ENCODE data around the gene NAT14. TPM values are rescaled to one million over a fixed set of nuclear protein-coding genes. Genes with fewer than 3 reads are reported as not detected.

NAT14 gene
- polyA plus RNA-seq, 1 donor (not counting 4 experiments of a cell fraction or from before 2014, with no cell fraction given): 11.0 TPM

DNA sequence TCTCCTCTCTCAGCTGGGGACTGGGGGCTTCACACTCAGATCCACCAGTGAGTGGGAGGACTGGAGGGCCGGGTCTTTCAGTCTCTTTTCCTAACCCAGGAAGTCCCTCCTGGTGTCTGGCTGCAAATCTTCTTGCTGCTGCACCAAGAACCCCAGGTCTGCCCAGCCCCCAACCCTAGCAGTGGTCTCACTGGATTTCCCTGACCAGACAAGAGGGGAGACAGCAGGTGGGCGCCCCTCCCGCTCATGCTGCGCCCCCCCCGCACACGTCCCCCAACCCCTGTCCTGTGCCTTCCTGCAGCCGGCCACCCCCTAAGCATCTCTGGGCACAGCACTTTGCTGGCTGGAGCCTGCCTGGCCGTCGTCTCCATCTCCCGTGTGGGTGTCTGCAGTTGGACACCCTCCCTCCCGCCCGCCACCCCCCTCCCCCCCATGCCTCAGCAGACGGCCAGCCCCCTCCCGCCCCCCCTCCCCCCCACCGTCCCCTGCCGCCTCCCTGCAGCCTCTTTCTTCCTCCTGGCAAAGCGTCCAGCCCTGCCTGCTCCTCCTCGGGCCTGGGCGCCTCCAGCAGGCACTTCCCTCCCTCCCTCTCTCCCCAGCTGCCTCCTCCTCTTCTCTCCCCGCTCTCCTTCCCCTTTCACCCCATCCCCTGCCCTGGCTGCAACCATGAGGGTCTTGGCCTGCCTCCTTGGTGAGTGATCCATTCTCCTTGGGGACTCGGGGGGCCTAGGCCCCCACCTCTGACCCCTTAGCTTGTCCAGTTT, 3.1 kb downstream of the NAT14 start, which contains the start of gene SSC5D:
SSC5D (plus strand) TSS at position 513 of the 764 bp plus-strand sequence; CDS start at position 667, 154 bp downstream.
- Histone ChIP-seq H3K9ac (ENCODE audit: control insufficient read depth, extremely low read depth, insufficient read depth, low read length) (peak within 1 kb of the TSS; percentile 63), H3K79me2 (ENCODE audit: control insufficient read depth, insufficient read depth, low read length) (no peaks in the 10 kb centered on the region), H3K9me3 (ENCODE audit: control insufficient read depth, low read depth, low read length) (no peaks in the 10 kb centered on the region), H3K27ac (ENCODE audit: control insufficient read depth, insufficient read depth, low read length) (peak within 1 kb of the TSS; percentile 77), H4K20me1 (ENCODE audit: control insufficient read depth, extremely low read depth, insufficient read depth, low read length) (no peaks in the 10 kb centered on the region), H3K4me1 (ENCODE audit: control insufficient read depth, extremely low read depth, insufficient read depth, low read length) (peaks cover 32% of the 10 kb centered on the region), H3K4me3 (ENCODE audit: control insufficient read depth in 2 of 3, extremely low read depth in 1 of 3, insufficient read depth in 2 of 3, low read depth in 1 of 3, low read length in 3 of 3) (peak within 1 kb of the TSS in 2 of 3 experiments; percentile 42 to 46), H2AFZ (ENCODE audit: control insufficient read depth, low read length) (no peak within 1 kb of the TSS), H3K4me2 (ENCODE audit: control insufficient read depth, extremely low read depth, insufficient read depth, low read depth, low read length) (peak within 1 kb of the TSS; percentile 52), H3K27me3 (ENCODE audit: control insufficient read depth, extremely low read depth, insufficient read depth, low read length) (peaks cover 26% of the 10 kb centered on the region), H3K9me1 (ENCODE audit: control insufficient read depth, extremely low read depth, insufficient read depth, low read length) (peaks cover 3% of the 10 kb centered on the region), H3K36me3 (ENCODE audit: control insufficient read depth in 2 of 2, extremely low read depth in 1 of 2, insufficient read depth in 2 of 2, low read length in 2 of 2) (peaks cover 0 to 5% of the 10 kb centered on the region in 2 experiments)
- TF ChIP-seq, protein P1, sequence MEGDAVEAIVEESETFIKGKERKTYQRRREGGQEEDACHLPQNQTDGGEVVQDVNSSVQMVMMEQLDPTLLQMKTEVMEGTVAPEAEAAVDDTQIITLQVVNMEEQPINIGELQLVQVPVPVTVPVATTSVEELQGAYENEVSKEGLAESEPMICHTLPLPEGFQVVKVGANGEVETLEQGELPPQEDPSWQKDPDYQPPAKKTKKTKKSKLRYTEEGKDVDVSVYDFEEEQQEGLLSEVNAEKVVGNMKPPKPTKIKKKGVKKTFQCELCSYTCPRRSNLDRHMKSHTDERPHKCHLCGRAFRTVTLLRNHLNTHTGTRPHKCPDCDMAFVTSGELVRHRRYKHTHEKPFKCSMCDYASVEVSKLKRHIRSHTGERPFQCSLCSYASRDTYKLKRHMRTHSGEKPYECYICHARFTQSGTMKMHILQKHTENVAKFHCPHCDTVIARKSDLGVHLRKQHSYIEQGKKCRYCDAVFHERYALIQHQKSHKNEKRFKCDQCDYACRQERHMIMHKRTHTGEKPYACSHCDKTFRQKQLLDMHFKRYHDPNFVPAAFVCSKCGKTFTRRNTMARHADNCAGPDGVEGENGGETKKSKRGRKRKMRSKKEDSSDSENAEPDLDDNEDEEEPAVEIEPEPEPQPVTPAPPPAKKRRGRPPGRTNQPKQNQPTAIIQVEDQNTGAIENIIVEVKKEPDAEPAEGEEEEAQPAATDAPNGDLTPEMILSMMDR (optimal IDR thresholded peaks at IDR 0.05 in 1 of 3, IDR thresholded peaks at IDR 0.05 in 1 of 3, conservative IDR thresholded peaks at IDR 0.05 in 1 of 3; ENCODE audit: extremely low read depth in 1 of 3, insufficient read depth in 2 of 3, low read length in 3 of 3): no peak
- no peak for TF ChIP-seq EZH2 (IDR thresholded peaks at IDR 0.05; ENCODE audit: low read length)
- DNase-seq (ENCODE audit: low read depth, low spot score): no peak
- dilution Hi-C loops (cut with MboI; ENCODE audit: extremely low pct_ligation_motif_present, low sequenced_read_pairs): no loop called here
- no peak for FAIRE-seq

DNA sequence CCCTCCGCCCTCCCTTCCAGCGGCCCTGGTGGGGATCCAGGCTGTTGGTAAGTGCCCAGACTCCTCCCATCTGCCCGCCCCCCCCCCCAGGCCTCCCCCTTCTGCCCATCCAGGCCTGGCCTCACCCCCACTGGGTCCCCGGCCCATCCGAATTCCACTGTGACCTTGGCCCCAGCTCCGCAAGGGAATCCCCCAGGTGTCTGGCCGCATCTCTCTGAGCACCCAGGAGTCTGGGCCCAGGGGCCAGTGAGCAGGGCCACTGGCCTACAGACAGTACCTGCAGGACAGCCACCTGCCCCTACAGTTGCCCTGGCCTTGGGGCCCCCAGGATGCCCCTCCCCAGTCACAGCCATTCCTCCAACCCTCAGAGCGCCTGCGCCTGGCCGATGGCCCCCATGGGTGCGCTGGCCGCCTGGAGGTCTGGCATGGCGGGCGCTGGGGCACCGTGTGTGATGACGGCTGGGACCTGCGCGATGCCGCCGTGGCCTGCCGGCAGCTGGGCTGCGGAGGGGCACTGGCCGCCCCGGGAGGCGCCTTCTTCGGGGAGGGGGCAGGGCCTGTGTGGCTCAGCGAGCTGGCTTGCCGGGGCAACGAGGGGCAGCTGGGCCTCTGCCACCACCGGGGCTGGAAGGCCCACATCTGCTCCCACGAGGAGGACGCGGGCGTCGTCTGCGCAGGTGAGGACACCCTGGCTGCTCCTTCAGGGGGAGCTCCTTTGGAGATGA, 4.2 kb downstream of the NAT14 start:
- Histone ChIP-seq H3K9me1 (ENCODE audit: control insufficient read depth, extremely low read depth, insufficient read depth, low read length) (peaks cover 3% of the 10 kb centered on the region), H3K9ac (ENCODE audit: control insufficient read depth, extremely low read depth, insufficient read depth, low read length) (no peak overlapping the region), H3K36me3 (ENCODE audit: control insufficient read depth in 2 of 2, extremely low read depth in 1 of 2, insufficient read depth in 2 of 2, low read length in 2 of 2) (peaks cover 0 to 5% of the 10 kb centered on the region in 2 experiments), H3K79me2 (ENCODE audit: control insufficient read depth, insufficient read depth, low read length) (no peaks in the 10 kb centered on the region), H4K20me1 (ENCODE audit: control insufficient read depth, extremely low read depth, insufficient read depth, low read length) (no peaks in the 10 kb centered on the region), H2AFZ (ENCODE audit: control insufficient read depth, low read length) (no peak overlapping the region), H3K4me2 (ENCODE audit: control insufficient read depth, extremely low read depth, insufficient read depth, low read depth, low read length) (no peak overlapping the region), H3K9me3 (ENCODE audit: control insufficient read depth, low read depth, low read length) (no peaks in the 10 kb centered on the region), H3K27me3 (ENCODE audit: control insufficient read depth, extremely low read depth, insufficient read depth, low read length) (peaks cover 35% of the 10 kb centered on the region), H3K27ac (ENCODE audit: control insufficient read depth, insufficient read depth, low read length) (no peak overlapping the region), H3K4me1 (ENCODE audit: control insufficient read depth, extremely low read depth, insufficient read depth, low read length) (peaks cover 32% of the 10 kb centered on the region), H3K4me3 (ENCODE audit: control insufficient read depth in 2 of 3, extremely low read depth in 1 of 3, insufficient read depth in 2 of 3, low read depth in 1 of 3, low read length in 3 of 3) (no peak overlapping the region)
- TF ChIP-seq, protein P1 (optimal IDR thresholded peaks at IDR 0.05 in 1 of 3, IDR thresholded peaks at IDR 0.05 in 1 of 3, conservative IDR thresholded peaks at IDR 0.05 in 1 of 3; ENCODE audit: extremely low read depth in 1 of 3, insufficient read depth in 2 of 3, low read length in 3 of 3): no peak
- no peak for DNase-seq (ENCODE audit: low read depth, low spot score)
- dilution Hi-C loops (cut with MboI; ENCODE audit: extremely low pct_ligation_motif_present, low sequenced_read_pairs): no loop called here
- no peak for FAIRE-seq

Data from keratinocyte (primary cell).